PFSK-1 (cell line): ENCODE data around the gene UBXN10. TPM values are rescaled to one million over a fixed set of nuclear protein-coding genes. Genes with fewer than 3 reads are reported as not detected.

ENCODE experiments used
- FOXP2 ChIP-seq: optimal IDR thresholded peaks from 2 replicates; pipeline ENCODE3; 2011; ENCODE audit warnings: borderline replicate concordance, control low read depth, inconsistent platforms; ENCODE audit not compliant: insufficient read depth; ENCODE audit errors: extremely low read length, extremely low read depth
- POLR2AphosphoS5 ChIP-seq: IDR thresholded peaks from 2 replicates; pipeline ENCODE4 v1.6.1; 2012; ENCODE audit warnings: low read depth, mild to moderate bottlenecking, control low read depth, low read length, moderate library complexity
- SIN3A ChIP-seq: IDR thresholded peaks from 2 replicates; pipeline ENCODE4 v1.6.1; 2012; ENCODE audit warnings: mild to moderate bottlenecking, low read length, moderate library complexity, borderline replicate concordance; ENCODE audit not compliant: insufficient read depth
- TAF1 ChIP-seq: IDR thresholded peaks from 2 replicates; pipeline ENCODE4 v1.6.1; 2012; ENCODE audit warnings: low read length, control low read depth, borderline replicate concordance; ENCODE audit not compliant: insufficient read depth
- polyA plus RNA-seq: library from polyadenylated mRNA; unstranded; fragments of >200 nt; gene quantifications from one replicate; pipeline ENCODE4 v1.2.1, GENCODE V29; 2012; ENCODE audit warnings: low read depth, missing spikeins; ENCODE audit not compliant: insufficient read length
- TF ChIP-seq, protein P1 (sequence below), 2 experiments: IDR thresholded peaks; 2 replicates each; pipeline versions ENCODE4 v1.6.1 to v1.8.0; 2011 to 2012; ENCODE audit warnings: low read depth in 2 of 2, low read length in 2 of 2, control low read depth in 1 of 2, inconsistent platforms in 1 of 2, mild to moderate bottlenecking in 1 of 2, moderate library complexity in 1 of 2; ENCODE audit not compliant: insufficient read depth in 1 of 2

Gene UBXN10, protein sequence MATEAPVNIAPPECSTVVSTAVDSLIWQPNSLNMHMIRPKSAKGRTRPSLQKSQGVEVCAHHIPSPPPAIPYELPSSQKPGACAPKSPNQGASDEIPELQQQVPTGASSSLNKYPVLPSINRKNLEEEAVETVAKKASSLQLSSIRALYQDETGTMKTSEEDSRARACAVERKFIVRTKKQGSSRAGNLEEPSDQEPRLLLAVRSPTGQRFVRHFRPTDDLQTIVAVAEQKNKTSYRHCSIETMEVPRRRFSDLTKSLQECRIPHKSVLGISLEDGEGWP
- not detected for polyA plus RNA-seq

DNA sequence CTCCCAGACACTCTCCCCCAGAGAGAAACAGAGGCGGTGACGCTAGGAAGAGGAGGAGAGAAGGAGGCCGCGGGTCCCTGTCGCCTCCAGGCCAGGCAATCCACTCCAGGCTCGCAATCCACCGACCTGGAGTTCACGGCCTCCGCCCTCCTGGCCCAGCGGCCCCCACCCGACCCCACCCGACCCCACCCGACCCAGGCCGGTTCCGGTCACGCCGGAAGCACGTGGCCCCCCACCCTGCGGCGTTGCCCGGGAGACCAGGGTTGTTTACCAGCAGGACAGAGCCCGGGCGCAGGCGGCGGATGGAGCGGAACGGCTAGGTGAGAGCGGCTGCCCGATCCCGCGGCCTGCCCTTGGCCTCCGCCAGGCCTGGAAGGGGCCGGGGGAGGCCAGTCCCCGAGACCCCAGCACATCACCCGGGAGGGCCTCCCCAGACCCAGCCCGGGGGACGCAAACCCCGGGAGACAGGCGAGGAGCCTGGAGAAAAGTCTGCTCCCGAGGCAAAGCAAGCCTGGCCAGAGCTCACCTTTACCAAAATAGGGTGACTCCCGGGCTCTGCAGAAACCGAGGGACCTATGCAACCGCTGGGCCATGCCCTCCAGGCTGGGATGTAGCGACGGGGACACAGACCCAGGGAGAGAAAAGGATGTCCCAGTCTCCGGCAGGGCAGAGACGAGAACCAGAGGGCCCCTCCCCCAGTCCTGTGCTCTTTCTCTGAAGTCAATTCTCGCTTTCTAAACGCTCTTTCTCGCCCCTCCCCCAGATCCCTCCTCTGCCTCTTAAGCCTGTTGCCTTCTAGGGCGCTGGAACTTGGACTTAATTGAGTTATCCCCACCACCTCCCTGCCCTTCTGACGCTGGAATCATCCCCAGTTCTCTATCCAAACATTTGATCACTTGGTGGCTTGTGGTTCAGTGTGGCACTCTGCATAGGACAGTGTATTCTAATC, at the start of gene UBXN10, which contains the start of gene PLA2G2C:
UBXN10 (plus strand) TSS at position 263 of the 949 bp plus-strand sequence. CDS start 4,466 bp downstream, outside the sequence.
PLA2G2C (minus strand) TSS at position 685 of the 949 bp plus-strand sequence. CDS start 9,155 bp downstream, outside the sequence.
- no peak for TF ChIP-seq TAF1
- no peak for TF ChIP-seq SIN3A
- TF ChIP-seq, protein P1, sequence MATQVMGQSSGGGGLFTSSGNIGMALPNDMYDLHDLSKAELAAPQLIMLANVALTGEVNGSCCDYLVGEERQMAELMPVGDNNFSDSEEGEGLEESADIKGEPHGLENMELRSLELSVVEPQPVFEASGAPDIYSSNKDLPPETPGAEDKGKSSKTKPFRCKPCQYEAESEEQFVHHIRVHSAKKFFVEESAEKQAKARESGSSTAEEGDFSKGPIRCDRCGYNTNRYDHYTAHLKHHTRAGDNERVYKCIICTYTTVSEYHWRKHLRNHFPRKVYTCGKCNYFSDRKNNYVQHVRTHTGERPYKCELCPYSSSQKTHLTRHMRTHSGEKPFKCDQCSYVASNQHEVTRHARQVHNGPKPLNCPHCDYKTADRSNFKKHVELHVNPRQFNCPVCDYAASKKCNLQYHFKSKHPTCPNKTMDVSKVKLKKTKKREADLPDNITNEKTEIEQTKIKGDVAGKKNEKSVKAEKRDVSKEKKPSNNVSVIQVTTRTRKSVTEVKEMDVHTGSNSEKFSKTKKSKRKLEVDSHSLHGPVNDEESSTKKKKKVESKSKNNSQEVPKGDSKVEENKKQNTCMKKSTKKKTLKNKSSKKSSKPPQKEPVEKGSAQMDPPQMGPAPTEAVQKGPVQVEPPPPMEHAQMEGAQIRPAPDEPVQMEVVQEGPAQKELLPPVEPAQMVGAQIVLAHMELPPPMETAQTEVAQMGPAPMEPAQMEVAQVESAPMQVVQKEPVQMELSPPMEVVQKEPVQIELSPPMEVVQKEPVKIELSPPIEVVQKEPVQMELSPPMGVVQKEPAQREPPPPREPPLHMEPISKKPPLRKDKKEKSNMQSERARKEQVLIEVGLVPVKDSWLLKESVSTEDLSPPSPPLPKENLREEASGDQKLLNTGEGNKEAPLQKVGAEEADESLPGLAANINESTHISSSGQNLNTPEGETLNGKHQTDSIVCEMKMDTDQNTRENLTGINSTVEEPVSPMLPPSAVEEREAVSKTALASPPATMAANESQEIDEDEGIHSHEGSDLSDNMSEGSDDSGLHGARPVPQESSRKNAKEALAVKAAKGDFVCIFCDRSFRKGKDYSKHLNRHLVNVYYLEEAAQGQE (IDR thresholded peaks at IDR 0.05; ENCODE audit: insufficient read depth in 1 of 2, low read depth in 2 of 2, low read length in 2 of 2) = no peak
- TF ChIP-seq POLR2AphosphoS5 = no peak
- no peak for TF ChIP-seq FOXP2

DNA sequence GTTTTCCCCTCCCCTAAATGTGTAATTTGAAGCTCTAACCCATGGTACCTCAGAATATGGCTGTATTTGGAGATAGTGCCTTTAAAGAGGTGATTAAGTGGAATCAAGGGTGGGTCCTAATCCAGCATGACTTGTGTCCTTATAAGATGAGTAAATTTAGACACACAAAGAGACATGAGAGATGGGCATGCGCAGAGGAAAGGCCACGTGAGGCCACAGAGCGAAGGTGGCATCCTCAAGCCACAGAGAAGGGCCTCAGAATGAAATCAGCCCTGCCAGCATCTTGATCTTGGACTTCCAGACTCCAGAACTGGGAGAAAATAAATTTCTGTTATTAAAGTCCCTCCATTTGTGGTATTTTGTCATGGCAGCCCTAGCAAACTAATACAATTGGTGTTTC, 49.6 kb upstream of the UBXN10 start:
- no peak for TF ChIP-seq FOXP2
- no peak for TF ChIP-seq SIN3A
- no peak for TF ChIP-seq TAF1
- TF ChIP-seq, protein P1 (IDR thresholded peaks at IDR 0.05; ENCODE audit: insufficient read depth in 1 of 2, low read depth in 2 of 2, low read length in 2 of 2) = no peak
- TF ChIP-seq POLR2AphosphoS5 = no peak

DNA sequence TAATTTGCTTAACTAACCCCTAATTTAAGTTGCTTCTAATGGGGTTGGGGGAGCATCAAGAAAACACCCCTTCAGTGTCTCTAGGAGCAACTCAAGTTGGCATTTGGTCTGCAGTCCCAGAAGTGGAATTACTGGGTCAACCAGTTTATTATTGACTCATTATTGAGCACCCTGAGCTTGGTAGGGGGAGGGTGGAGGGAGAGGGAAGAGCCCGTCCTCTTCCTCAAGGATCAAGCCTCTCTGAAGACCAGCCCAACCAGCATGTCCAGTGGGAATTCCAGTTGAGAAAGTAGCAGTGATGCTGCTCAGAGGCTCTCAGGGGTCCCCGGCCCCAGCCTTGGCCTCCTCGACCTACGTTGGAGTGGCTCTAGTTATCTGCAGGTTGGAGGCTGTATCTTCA, 48.8 kb upstream of the UBXN10 start:
- TF ChIP-seq SIN3A = no peak
- no peak for TF ChIP-seq TAF1
- TF ChIP-seq, protein P1 (IDR thresholded peaks at IDR 0.05; ENCODE audit: insufficient read depth in 1 of 2, low read depth in 2 of 2, low read length in 2 of 2) = no peak
- TF ChIP-seq FOXP2 = no peak
- TF ChIP-seq POLR2AphosphoS5 = no peak

DNA sequence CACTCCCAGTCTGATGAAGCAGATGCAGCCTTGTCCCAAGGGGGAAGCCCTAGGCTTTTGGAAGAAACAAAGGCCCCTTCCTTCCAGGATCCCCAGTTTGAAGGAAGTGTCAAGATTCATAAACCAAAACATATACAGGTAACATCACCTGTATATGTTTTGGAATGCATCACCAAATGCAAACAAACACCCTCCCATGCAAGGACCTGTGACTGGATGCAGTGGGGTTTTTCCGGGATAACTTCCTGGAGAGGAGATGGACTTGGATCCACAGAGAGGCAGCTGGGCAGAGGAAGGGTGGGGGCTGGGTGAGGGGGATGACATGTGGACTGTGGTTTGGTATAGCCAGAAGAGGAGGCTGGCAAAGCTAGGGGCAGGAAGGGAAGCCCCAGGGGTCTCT, 48.3 kb upstream of the UBXN10 start:
- no peak for TF ChIP-seq POLR2AphosphoS5
- no peak for TF ChIP-seq FOXP2
- TF ChIP-seq, protein P1 (IDR thresholded peaks at IDR 0.05; ENCODE audit: insufficient read depth in 1 of 2, low read depth in 2 of 2, low read length in 2 of 2) = no peak
- TF ChIP-seq TAF1 = no peak
- no peak for TF ChIP-seq SIN3A
